ENCODE measurements around the gene ADAM8. TPM values are rescaled to one million over a fixed set of nuclear protein-coding genes. Genes with fewer than 3 reads are reported as not detected.

Gene ADAM8
- total RNA-seq, 1 donor from 2014 or later, result 6.2 TPM

DNA sequence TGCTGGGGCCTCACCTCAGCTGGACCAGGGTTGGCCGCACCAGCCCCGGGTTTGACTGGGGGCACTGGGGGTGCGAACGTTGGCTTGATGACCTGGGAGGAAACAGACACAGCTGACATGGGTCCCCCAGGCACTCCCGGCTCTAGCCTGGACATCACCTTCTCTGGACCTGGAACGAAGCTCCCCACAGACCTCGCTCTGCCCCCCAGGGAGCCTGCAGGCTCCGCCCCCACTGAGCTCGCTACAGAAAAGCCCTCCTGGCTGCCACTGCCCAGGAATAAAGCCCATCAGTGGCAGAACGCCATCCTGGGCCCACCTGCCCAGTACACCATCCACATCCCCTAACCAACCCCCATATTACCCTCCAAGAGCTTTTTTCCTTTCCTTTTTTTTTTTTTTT is 13.0 kb downstream of the ADAM8 start:
- Mint-ChIP-seq H3K36me3 (no peaks in the 10 kb centered on the region), H3K27me3 (peaks cover 3% of the 10 kb centered on the region), H3K4me1 (ENCODE audit: unreplicated experiment) (peaks cover 5% of the 10 kb centered on the region), H3K27ac (no peak overlapping the region), H3K9me3 (no peaks in the 10 kb centered on the region), H3K4me3 (no peak overlapping the region)
- no peak for TF ChIP-seq CTCF (conservative IDR thresholded peaks at IDR 0.05)
- DNase-seq (ENCODE audit: extremely low spot score, unreplicated experiment), result no peak

DNA sequence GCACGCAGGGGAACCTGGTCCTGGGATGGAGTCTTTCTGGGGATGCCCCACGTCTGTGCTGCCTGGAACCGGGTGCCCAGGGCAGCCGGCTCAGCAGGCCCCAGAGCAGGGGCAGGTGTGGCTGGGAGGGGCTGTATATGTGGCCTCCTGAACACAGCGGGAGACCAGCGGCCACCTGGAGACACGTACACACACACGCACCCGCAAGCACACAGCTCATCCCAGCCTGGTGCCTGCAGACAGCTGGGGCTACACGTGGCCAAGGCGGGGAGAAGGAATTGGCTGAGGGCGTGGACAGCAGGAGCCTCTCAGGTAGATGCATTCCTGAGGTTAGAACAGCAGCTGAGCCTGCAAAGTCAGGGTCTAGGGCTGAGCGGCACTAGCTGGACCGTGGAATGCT is 14.0 kb downstream of the ADAM8 start:
- H3K27ac Mint-ChIP-seq, result peak overlapping the region; percentile 43
- no peak for TF ChIP-seq CTCF (conservative IDR thresholded peaks at IDR 0.05)
- H3K4me3 Mint-ChIP-seq, result peak overlapping the region; percentile 86
- DNase-seq (ENCODE audit: extremely low spot score, unreplicated experiment), result no peak
- H3K4me1 Mint-ChIP-seq (ENCODE audit: unreplicated experiment), result peaks cover 5% of the 10 kb centered on the region
- H3K9me3 Mint-ChIP-seq, result no peaks in the 10 kb centered on the region
- H3K27me3 Mint-ChIP-seq, result peaks cover 3% of the 10 kb centered on the region
- no peaks in the 10 kb centered on the region for H3K36me3 Mint-ChIP-seq

GRCh38 chr10:133261726-133262325 is 14.8 kb downstream of the ADAM8 start:
- peak overlapping the region; percentile 43 for H3K27ac Mint-ChIP-seq
- peak; percentile 84 for DNase-seq (ENCODE audit: extremely low spot score, unreplicated experiment)
- H3K36me3 Mint-ChIP-seq, result no peaks in the 10 kb centered on the region
- H3K9me3 Mint-ChIP-seq, result no peaks in the 10 kb centered on the region
- H3K4me1 Mint-ChIP-seq (ENCODE audit: unreplicated experiment), result peaks cover 5% of the 10 kb centered on the region
- peaks cover 3% of the 10 kb centered on the region for H3K27me3 Mint-ChIP-seq
- no peak for TF ChIP-seq CTCF (conservative IDR thresholded peaks at IDR 0.05)
- peak overlapping the region; percentile 86 for H3K4me3 Mint-ChIP-seq

DNA sequence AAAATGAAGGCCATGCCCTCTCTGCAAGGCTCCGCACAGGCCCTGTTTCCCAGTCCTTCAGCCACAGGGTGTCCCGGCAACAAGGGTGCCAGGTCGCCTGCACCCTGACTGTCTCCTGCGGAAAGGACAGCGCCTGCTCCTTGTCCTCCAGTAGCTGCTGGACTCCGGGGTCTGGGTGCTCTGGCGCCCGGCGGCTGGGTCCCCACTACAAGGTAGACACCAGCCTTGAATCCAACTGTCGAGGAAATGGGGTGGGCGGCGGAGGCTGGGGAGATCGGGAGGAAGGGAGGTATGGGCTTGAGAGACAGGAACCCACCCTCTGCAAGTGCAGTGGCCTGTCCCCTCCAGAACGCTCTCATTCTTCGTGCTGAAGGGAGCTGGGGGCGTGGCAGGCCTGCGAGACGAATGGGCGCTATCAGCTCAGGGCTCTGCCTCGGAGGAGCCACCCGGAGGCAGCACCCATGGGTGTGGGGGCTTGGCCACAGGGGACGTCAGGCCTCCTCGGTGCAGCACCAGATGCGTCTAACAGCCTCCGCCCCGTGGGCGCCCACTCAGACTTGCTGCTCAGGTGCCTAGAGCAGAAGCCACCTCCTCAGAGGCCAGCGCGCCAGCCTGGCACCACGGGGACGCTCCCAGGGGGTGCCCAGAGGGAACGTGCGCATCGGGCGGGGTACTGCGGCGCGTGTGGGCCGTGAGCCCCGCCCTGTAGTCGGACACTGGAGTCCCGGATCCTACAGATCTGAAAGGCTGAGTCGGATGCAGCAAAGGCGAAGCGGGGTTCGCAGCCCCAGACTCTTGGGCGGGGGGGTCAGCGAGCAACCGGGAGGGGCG is 15.6 kb downstream of the ADAM8 start:
- Mint-ChIP-seq H3K4me3 (peak overlapping the region; percentile 71), H3K36me3 (no peaks in the 10 kb centered on the region), H3K4me1 (ENCODE audit: unreplicated experiment) (peaks cover 5% of the 10 kb centered on the region), H3K27ac (no peak overlapping the region), H3K9me3 (no peaks in the 10 kb centered on the region), H3K27me3 (peaks cover 3% of the 10 kb centered on the region)
- TF ChIP-seq CTCF (conservative IDR thresholded peaks at IDR 0.05), result no peak
- DNase-seq (ENCODE audit: extremely low spot score, unreplicated experiment), result no peak

GRCh38 chr10:133259602-133259989 is 17.1 kb downstream of the ADAM8 start:
- no peak for DNase-seq (ENCODE audit: extremely low spot score, unreplicated experiment)
- peaks cover 4% of the 10 kb centered on the region for H3K27me3 Mint-ChIP-seq
- H3K36me3 Mint-ChIP-seq, result no peaks in the 10 kb centered on the region
- H3K4me1 Mint-ChIP-seq (ENCODE audit: unreplicated experiment), result peaks cover 5% of the 10 kb centered on the region
- TF ChIP-seq CTCF (conservative IDR thresholded peaks at IDR 0.05), result no peak
- no peaks in the 10 kb centered on the region for H3K9me3 Mint-ChIP-seq
- no peak overlapping the region for H3K27ac Mint-ChIP-seq
- H3K4me3 Mint-ChIP-seq, result peak overlapping the region; percentile 76
